ENCODE measurements around the gene LRRN2. TPM values are rescaled to one million over a fixed set of nuclear protein-coding genes. Genes with fewer than 3 reads are reported as not detected.

LRRN2 gene
- polyA plus RNA-seq, 1 donor from 2014 or later = 3.3 TPM

DNA sequence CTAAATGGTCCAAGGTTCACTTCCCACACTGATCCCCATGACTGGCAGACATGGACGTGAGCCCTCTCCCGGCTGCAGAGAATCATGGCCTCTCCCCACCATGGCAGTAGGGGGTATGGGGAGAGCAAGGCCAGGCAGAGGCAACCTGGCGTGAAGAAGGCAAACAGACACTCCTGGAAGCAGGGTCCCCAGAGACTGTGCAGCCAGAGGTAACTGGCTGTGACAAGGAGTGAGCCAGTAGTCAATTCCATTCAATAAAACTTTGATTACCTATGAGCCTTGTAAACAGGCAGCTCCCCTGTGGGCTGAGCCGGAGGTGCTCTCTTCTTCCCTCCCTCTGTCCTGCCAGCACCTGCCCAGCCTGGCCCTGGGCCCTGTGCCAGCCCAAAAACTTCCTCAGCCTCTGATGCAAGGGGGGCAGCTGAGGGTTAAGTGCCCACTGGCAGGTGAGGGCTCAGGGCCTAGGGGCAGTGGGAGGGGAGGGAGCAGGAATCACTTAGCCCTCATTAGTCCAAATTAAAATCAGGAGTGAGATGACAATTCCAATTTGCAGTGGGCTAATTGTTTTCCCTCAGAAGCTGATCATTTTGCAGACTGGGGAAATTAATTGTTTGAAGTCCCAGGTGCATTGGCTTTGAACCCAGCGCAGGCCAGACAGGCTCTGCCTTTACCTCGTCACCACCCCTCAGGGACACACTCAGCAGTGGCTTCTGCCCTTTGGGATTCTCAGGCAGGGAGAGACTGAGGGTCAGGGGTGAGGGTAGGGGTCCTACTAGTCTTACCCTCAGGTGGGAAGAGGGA is 35.6 kb downstream of the LRRN2 start:
- H3K36me3 ChIP-seq (ENCODE audit: insufficient read depth, low read length) = no peaks in the 10 kb centered on the region
- H3K79me2 ChIP-seq (replicated peaks; ENCODE audit: insufficient read depth, low read length) = no peaks in the 10 kb centered on the region
- H3K4me2 ChIP-seq (ENCODE audit: low read length) = no peak overlapping the region
- no peak overlapping the region for H3K4me3 ChIP-seq (ENCODE audit: low read length)
- no peak overlapping the region for H2AFZ ChIP-seq (ENCODE audit: low read depth, low read length)
- H3K9me2 ChIP-seq (ENCODE audit: insufficient read depth, low read length) = no peaks in the 10 kb centered on the region
- H3F3A ChIP-seq (ENCODE audit: insufficient read depth, low read length, poor library complexity, severe bottlenecking) = no peaks in the 10 kb centered on the region
- H4K20me1 ChIP-seq (ENCODE audit: insufficient read depth) = no peaks in the 10 kb centered on the region
- no peak for TF ChIP-seq TAF1 (IDR thresholded peaks at IDR 0.05; ENCODE audit: low read depth)
- no peak for TF ChIP-seq EP300 (conservative IDR thresholded peaks at IDR 0.05; ENCODE audit: poor library complexity, severe bottlenecking)
- TF ChIP-seq, protein P1, sequence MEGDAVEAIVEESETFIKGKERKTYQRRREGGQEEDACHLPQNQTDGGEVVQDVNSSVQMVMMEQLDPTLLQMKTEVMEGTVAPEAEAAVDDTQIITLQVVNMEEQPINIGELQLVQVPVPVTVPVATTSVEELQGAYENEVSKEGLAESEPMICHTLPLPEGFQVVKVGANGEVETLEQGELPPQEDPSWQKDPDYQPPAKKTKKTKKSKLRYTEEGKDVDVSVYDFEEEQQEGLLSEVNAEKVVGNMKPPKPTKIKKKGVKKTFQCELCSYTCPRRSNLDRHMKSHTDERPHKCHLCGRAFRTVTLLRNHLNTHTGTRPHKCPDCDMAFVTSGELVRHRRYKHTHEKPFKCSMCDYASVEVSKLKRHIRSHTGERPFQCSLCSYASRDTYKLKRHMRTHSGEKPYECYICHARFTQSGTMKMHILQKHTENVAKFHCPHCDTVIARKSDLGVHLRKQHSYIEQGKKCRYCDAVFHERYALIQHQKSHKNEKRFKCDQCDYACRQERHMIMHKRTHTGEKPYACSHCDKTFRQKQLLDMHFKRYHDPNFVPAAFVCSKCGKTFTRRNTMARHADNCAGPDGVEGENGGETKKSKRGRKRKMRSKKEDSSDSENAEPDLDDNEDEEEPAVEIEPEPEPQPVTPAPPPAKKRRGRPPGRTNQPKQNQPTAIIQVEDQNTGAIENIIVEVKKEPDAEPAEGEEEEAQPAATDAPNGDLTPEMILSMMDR (IDR thresholded peaks at IDR 0.05; ENCODE audit: poor library complexity, severe bottlenecking) = no peak
- no peak for TF ChIP-seq EZH2 (IDR thresholded peaks at IDR 0.05; ENCODE audit: borderline replicate concordance, insufficient read depth, low read length, poor library complexity, severe bottlenecking)
- no peak for TF ChIP-seq SMC3 (conservative IDR thresholded peaks at IDR 0.05; ENCODE audit: poor library complexity)
- TF ChIP-seq MXI1 (conservative IDR thresholded peaks at IDR 0.05; ENCODE audit: poor library complexity, severe bottlenecking) = no peak
- no peak for TF ChIP-seq RAD21 (conservative IDR thresholded peaks at IDR 0.05)
- TF ChIP-seq, protein P2, sequence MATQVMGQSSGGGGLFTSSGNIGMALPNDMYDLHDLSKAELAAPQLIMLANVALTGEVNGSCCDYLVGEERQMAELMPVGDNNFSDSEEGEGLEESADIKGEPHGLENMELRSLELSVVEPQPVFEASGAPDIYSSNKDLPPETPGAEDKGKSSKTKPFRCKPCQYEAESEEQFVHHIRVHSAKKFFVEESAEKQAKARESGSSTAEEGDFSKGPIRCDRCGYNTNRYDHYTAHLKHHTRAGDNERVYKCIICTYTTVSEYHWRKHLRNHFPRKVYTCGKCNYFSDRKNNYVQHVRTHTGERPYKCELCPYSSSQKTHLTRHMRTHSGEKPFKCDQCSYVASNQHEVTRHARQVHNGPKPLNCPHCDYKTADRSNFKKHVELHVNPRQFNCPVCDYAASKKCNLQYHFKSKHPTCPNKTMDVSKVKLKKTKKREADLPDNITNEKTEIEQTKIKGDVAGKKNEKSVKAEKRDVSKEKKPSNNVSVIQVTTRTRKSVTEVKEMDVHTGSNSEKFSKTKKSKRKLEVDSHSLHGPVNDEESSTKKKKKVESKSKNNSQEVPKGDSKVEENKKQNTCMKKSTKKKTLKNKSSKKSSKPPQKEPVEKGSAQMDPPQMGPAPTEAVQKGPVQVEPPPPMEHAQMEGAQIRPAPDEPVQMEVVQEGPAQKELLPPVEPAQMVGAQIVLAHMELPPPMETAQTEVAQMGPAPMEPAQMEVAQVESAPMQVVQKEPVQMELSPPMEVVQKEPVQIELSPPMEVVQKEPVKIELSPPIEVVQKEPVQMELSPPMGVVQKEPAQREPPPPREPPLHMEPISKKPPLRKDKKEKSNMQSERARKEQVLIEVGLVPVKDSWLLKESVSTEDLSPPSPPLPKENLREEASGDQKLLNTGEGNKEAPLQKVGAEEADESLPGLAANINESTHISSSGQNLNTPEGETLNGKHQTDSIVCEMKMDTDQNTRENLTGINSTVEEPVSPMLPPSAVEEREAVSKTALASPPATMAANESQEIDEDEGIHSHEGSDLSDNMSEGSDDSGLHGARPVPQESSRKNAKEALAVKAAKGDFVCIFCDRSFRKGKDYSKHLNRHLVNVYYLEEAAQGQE (IDR thresholded peaks at IDR 0.05; ENCODE audit: borderline replicate concordance) = no peak
- TF ChIP-seq POLR2AphosphoS5 (IDR thresholded peaks at IDR 0.05) = no peak
- H3K27ac ChIP-seq (ENCODE audit: low read length) = no peak overlapping the region
- no peaks in the 10 kb centered on the region for H3K9me3 ChIP-seq (ENCODE audit: low read length)
- no peaks in the 10 kb centered on the region for H3K27me3 ChIP-seq (ENCODE audit: insufficient read depth, low read depth, low read length)
- no peak overlapping the region for H3K9ac ChIP-seq (ENCODE audit: low read length)

DNA sequence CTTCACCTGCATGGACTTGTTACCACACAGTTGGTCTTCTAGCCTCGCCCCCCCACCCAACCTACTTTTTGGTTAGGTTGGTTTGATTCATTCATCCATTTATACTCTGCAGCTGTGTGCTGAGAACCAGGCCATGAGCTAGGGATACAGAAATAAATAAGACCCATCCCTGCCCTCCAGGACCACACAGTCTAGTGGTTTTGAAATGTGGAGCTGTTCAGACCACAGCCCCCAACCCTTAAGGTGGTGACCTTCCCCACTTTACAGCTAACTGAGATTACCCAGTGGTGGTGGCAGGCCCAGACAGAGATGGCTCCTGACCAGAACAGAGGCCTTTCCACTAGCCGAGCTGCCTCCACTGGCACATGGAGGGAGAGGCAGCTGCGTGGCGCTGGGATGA is 37.0 kb downstream of the LRRN2 start:
- no peak overlapping the region for H3K4me2 ChIP-seq (ENCODE audit: low read length)
- H3K4me3 ChIP-seq (ENCODE audit: low read length) = no peak overlapping the region
- TF ChIP-seq RAD21 (conservative IDR thresholded peaks at IDR 0.05) (no peak), MXI1 (conservative IDR thresholded peaks at IDR 0.05; ENCODE audit: poor library complexity, severe bottlenecking) (no peak), EP300 (conservative IDR thresholded peaks at IDR 0.05; ENCODE audit: poor library complexity, severe bottlenecking) (no peak), SMC3 (conservative IDR thresholded peaks at IDR 0.05; ENCODE audit: poor library complexity) (no peak), TAF1 (IDR thresholded peaks at IDR 0.05; ENCODE audit: low read depth) (no peak), POLR2AphosphoS5 (IDR thresholded peaks at IDR 0.05) (no peak), EZH2 (IDR thresholded peaks at IDR 0.05; ENCODE audit: borderline replicate concordance, insufficient read depth, low read length, poor library complexity, severe bottlenecking) (no peak)
- TF ChIP-seq, protein P2 (IDR thresholded peaks at IDR 0.05; ENCODE audit: borderline replicate concordance) = no peak
- TF ChIP-seq, protein P1 (IDR thresholded peaks at IDR 0.05; ENCODE audit: poor library complexity, severe bottlenecking) = no peak
- no peaks in the 10 kb centered on the region for H3K79me2 ChIP-seq (replicated peaks; ENCODE audit: insufficient read depth, low read length)
- no peaks in the 10 kb centered on the region for H3K9me2 ChIP-seq (ENCODE audit: insufficient read depth, low read length)
- H4K20me1 ChIP-seq (ENCODE audit: insufficient read depth) = no peaks in the 10 kb centered on the region
- no peaks in the 10 kb centered on the region for H3F3A ChIP-seq (ENCODE audit: insufficient read depth, low read length, poor library complexity, severe bottlenecking)
- H2AFZ ChIP-seq (ENCODE audit: low read depth, low read length) = no peak overlapping the region
- no peaks in the 10 kb centered on the region for H3K9me3 ChIP-seq (ENCODE audit: low read length)
- H3K36me3 ChIP-seq (ENCODE audit: insufficient read depth, low read length) = no peaks in the 10 kb centered on the region
- H3K27me3 ChIP-seq (ENCODE audit: insufficient read depth, low read depth, low read length) = no peaks in the 10 kb centered on the region
- H3K9ac ChIP-seq (ENCODE audit: low read length) = no peak overlapping the region
- no peak overlapping the region for H3K27ac ChIP-seq (ENCODE audit: low read length)
